Measurements from ENCODE around the gene THSD4. TPM values are rescaled to one million over a fixed set of nuclear protein-coding genes. Genes with fewer than 3 reads are reported as not detected.
"Not testable (repeated sequence)": the region's sequence is repeated elsewhere in the genome, so short reads cannot be mapped to it uniquely, and the experiment has no call there.

The THSD4 gene
- total and polyA plus RNA-seq, 9 of the 15 experiments (the other 6 are each of a cell fraction or from before 2014, with no cell fraction given) = 0.04 TPM; not detected in 5

- TF ChIP-seq CTCF (IDR thresholded peaks at IDR 0.05 in 2 of 3, conservative IDR thresholded peaks at IDR 0.05 in 1 of 3; ENCODE audit: insufficient read depth in 2 of 3, low read depth in 1 of 3, low read length in 3 of 3) = peak; percentile 43 to 53 (median 50)
- TF ChIP-seq ZNF41 (CRISPR knock-in tag; conservative IDR thresholded peaks at IDR 0.05) = no peak
These were observed 10.7 kb downstream of the THSD4 start (continued) for GRCh38 chr15:71125831-71126450.

GRCh38 chr15:71127083-71127482 is 11.8 kb downstream of the THSD4 start:
- CTCF ChIA-PET (ENCODE audit: low intra/inter-chr PET ratio) = no interaction called here
- ATAC-seq (no peak), DNase-seq (ENCODE audit: extremely low read depth in 1 of 4, low spot score in 3 of 4) (no peak), FAIRE-seq (no peak)
- H3K4me3 ChIP-seq = no peak overlapping the region
- BruUV-seq (replicated peaks) = no TSS peak
- H3K9me3 ChIP-seq (replicated peaks; ENCODE audit: control insufficient read depth, insufficient read depth, low read depth, low read length) = no peaks in the 10 kb centered on the region
- no peaks in the 10 kb centered on the region for H3K36me3 ChIP-seq (ENCODE audit: control insufficient read depth, insufficient read depth, low read length)
- POLR2A ChIA-PET = no interaction called here
- no peak overlapping the region for H3K27ac ChIP-seq (ENCODE audit: extremely low read depth, low read depth, low read length)
- no peak overlapping the region for H2AFZ ChIP-seq (ENCODE audit: low read depth, low read length)
- H3K9ac ChIP-seq (ENCODE audit: insufficient read depth in 1 of 2, low read depth in 2 of 2, low read length in 2 of 2) = no peak overlapping the region
- intact Hi-C loops (cut with micrococcal nuclease) (no loop called here), in situ Hi-C loops (cut with MboI) (no loop called here)
- H4K20me1 ChIP-seq (replicated peaks; ENCODE audit: control insufficient read depth, insufficient read depth, low read length) = no peaks in the 10 kb centered on the region; the same call in 1 of the 2 replicates
- H3K4me1 ChIP-seq (replicated peaks in 1 of 2; ENCODE audit: control insufficient read depth in 2 of 2, insufficient read depth in 2 of 2, low read length in 2 of 2) = no peaks in the 10 kb centered on the region
- H3K4me2 ChIP-seq (ENCODE audit: insufficient read depth, low read length) = no peak overlapping the region
- no peaks in the 10 kb centered on the region for H3K9me1 ChIP-seq (ENCODE audit: control insufficient read depth, insufficient read depth, low read length)
- no peak for TF ChIP-seq SNRNP70 (optimal IDR thresholded peaks at IDR 0.05; ENCODE audit: low read depth, low read length)
- no peak for TF ChIP-seq ZNF224 (CRISPR knock-in tag; IDR thresholded peaks at IDR 0.05)
- TF ChIP-seq SREBF1 (IDR thresholded peaks at IDR 0.05; ENCODE audit: borderline replicate concordance, low read depth, low read length) = no peak
- no peak for TF ChIP-seq MXI1 (IDR thresholded peaks at IDR 0.05; ENCODE audit: low read depth, low read length)
- TF ChIP-seq ETS2 (tag; IDR thresholded peaks at IDR 0.05; ENCODE audit: borderline replicate concordance, poor library complexity, severe bottlenecking) = no peak
- TF ChIP-seq KDM2B (CRISPR knock-in tag; IDR thresholded peaks at IDR 0.05) = no peak
- no peak for TF ChIP-seq ZNF239 (CRISPR knock-in tag; IDR thresholded peaks at IDR 0.05)
- peaks cover 0 to 4% of the 10 kb centered on the region in 2 experiments; a peak in 1 of 5 replicates for H3K27me3 ChIP-seq (ENCODE audit: control insufficient read depth in 2 of 2, insufficient read depth in 2 of 2, low read length in 2 of 2)
- no peaks in the 10 kb centered on the region for H3K79me2 ChIP-seq (ENCODE audit: control insufficient read depth, insufficient read depth, low read length)

- 0% methylated on average over 6 of the region's 6 CpGs for WGBS (ENCODE audit: insufficient coverage, low coverage, missing lambda C conversion rate)
- H3K4me1 ChIP-seq (replicated peaks in 1 of 2; ENCODE audit: control insufficient read depth in 2 of 2, insufficient read depth in 2 of 2, low read length in 2 of 2); in situ Hi-C loops (cut with MboI); POLR2A ChIA-PET; H3K9me1 ChIP-seq (ENCODE audit: control insufficient read depth, insufficient read depth, low read length); H3K27me3 ChIP-seq (ENCODE audit: control insufficient read depth in 2 of 2, insufficient read depth in 2 of 2, low read length in 2 of 2); H4K20me1 ChIP-seq (replicated peaks; ENCODE audit: control insufficient read depth, insufficient read depth, low read length); H3K36me3 ChIP-seq (ENCODE audit: control insufficient read depth, insufficient read depth, low read length); H3K9me3 ChIP-seq (replicated peaks; ENCODE audit: control insufficient read depth, insufficient read depth, low read depth, low read length); H2AFZ ChIP-seq (ENCODE audit: low read depth, low read length); intact Hi-C loops (cut with micrococcal nuclease); ATAC-seq; BruUV-seq (replicated peaks); DNase-seq (ENCODE audit: extremely low read depth in 1 of 4, low spot score in 3 of 4); CTCF ChIA-PET (ENCODE audit: low intra/inter-chr PET ratio); H3K27ac ChIP-seq (ENCODE audit: extremely low read depth, low read depth, low read length); H3K4me2 ChIP-seq (ENCODE audit: insufficient read depth, low read length); FAIRE-seq; H3K9ac ChIP-seq (ENCODE audit: insufficient read depth in 1 of 2, low read depth in 2 of 2, low read length in 2 of 2); H3K79me2 ChIP-seq (ENCODE audit: control insufficient read depth, insufficient read depth, low read length); H3K4me3 ChIP-seq: not testable (repeated sequence)
These were observed 12.9 kb downstream of the THSD4 start for GRCh38 chr15:71128159-71128558.
